SK-N-SH treated with all-trans-retinoic acid at 6 μM for 48 hours (cell line): ENCODE data around the gene LAMB1.

Source experiments
- ATAC-seq: fragments of 200-7000 bp; cut with Tn5 transposase; 3 replicates; pipeline ENCODE4 v1.9.1; 2020; ENCODE audit warnings: mild to moderate bottlenecking, moderate library complexity
- ARNTL ChIP-seq: fragments of 450-650 bp; formaldehyde crosslinking; IDR thresholded peaks from 2 replicates; pipeline ENCODE4 v1.5.0; 2020; ENCODE audit warnings: low read depth, mild to moderate bottlenecking, moderate library complexity, borderline replicate concordance
- BACH2 ChIP-seq: fragments of 250-450 bp; sonication (Bioruptor Pico); IDR thresholded peaks from 2 replicates; pipeline ENCODE4 v1.9.0; 2021; ENCODE audit warnings: mild to moderate bottlenecking, borderline replicate concordance
- CSRNP3 ChIP-seq: fragments of 250-450 bp; sonication (Bioruptor Pico); IDR thresholded peaks from 2 replicates; pipeline ENCODE4 v1.5.1; 2021; ENCODE audit warnings: mild to moderate bottlenecking, moderate library complexity
- ESRRG ChIP-seq: fragments of 250-450 bp; sonication (Bioruptor Pico); IDR thresholded peaks from 2 replicates; pipeline ENCODE4 v1.6.1; 2021; ENCODE audit warnings: mild to moderate bottlenecking
- GLIS3 ChIP-seq: fragments of 250-450 bp; sonication (Bioruptor Pico); IDR thresholded peaks from 2 replicates; pipeline ENCODE4 v1.5.0; 2020; ENCODE audit warnings: mild to moderate bottlenecking, moderate library complexity
- ISL1 ChIP-seq: fragments of 250-450 bp; sonication (Bioruptor Pico); IDR thresholded peaks from 2 replicates; pipeline ENCODE4 v2.1.2; 2022; ENCODE audit warnings: mild to moderate bottlenecking, moderate library complexity
- OSR1 ChIP-seq: fragments of 250-450 bp; sonication (Bioruptor Pico); IDR thresholded peaks from 2 replicates; pipeline ENCODE4 v1.8.0; 2022; ENCODE audit warnings: moderate library complexity, mild to moderate bottlenecking, inconsistent platforms
- PATZ1 ChIP-seq: fragments of 250-450 bp; sonication (Bioruptor Pico); IDR thresholded peaks from 2 replicates; pipeline ENCODE4 v1.8.0; 2020; ENCODE audit warnings: mild to moderate bottlenecking, moderate library complexity, borderline replicate concordance
- PPARA ChIP-seq: fragments of 250-450 bp; sonication (Bioruptor Pico); IDR thresholded peaks from 2 replicates; pipeline ENCODE4 v1.5.0; 2020; ENCODE audit warnings: mild to moderate bottlenecking, borderline replicate concordance
- RARB ChIP-seq: fragments of 250-450 bp; sonication (Bioruptor Pico); IDR thresholded peaks from 2 replicates; pipeline ENCODE4 v1.8.0; 2021; ENCODE audit warnings: mild to moderate bottlenecking, moderate library complexity
- TCF4 ChIP-seq: fragments of 250-450 bp; sonication (Bioruptor Pico); IDR thresholded peaks from 2 replicates; pipeline ENCODE4 v1.8.0; 2021; ENCODE audit warnings: mild to moderate bottlenecking, moderate library complexity, borderline replicate concordance
- ZC3H10 ChIP-seq: fragments of 250-450 bp; sonication (Bioruptor Pico); IDR thresholded peaks from 2 replicates; pipeline ENCODE4 v1.5.1; 2021; ENCODE audit warnings: mild to moderate bottlenecking, moderate library complexity
- ZFP3 ChIP-seq: fragments of 250-450 bp; sonication (Bioruptor Pico); IDR thresholded peaks from 2 replicates; pipeline ENCODE4 v1.5.0; 2020; ENCODE audit warnings: mild to moderate bottlenecking, moderate library complexity
- ZFP30 ChIP-seq: fragments of 450-650 bp; formaldehyde crosslinking; IDR thresholded peaks from 2 replicates; pipeline ENCODE4 v1.5.0; 2022; ENCODE audit warnings: mild to moderate bottlenecking, moderate library complexity
- ZNF565 ChIP-seq: fragments of 450-650 bp; formaldehyde crosslinking; conservative IDR thresholded peaks from 2 replicates; pipeline ENCODE4 v1.5.0; 2020; ENCODE audit warnings: low read depth, mild to moderate bottlenecking, moderate library complexity
- ZNF70 ChIP-seq: fragments of 450-650 bp; formaldehyde crosslinking; IDR thresholded peaks from 2 replicates; pipeline ENCODE4 v1.5.0; 2020; ENCODE audit warnings: mild to moderate bottlenecking, moderate library complexity
- ZNF8 ChIP-seq: fragments of 450-650 bp; formaldehyde crosslinking; IDR thresholded peaks from 2 replicates; pipeline ENCODE4 v1.5.0; 2020; ENCODE audit warnings: mild to moderate bottlenecking, moderate library complexity
- TF ChIP-seq, protein P1 (sequence below): fragments of 250-450 bp; sonication (Bioruptor Pico); IDR thresholded peaks from 2 replicates; pipeline ENCODE4 v1.8.0; 2021; ENCODE audit warnings: low read depth, mild to moderate bottlenecking, moderate library complexity, borderline replicate concordance
- TF ChIP-seq, protein P2 (sequence below): fragments of 250-450 bp; sonication (Bioruptor Pico); IDR thresholded peaks from 2 replicates; pipeline ENCODE4 v1.5.0; 2020; ENCODE audit warnings: mild to moderate bottlenecking, moderate library complexity
- TF ChIP-seq, protein P3 (sequence below): fragments of 250-450 bp; sonication (Bioruptor Pico); IDR thresholded peaks from 2 replicates; pipeline ENCODE4 v1.5.1; 2020; ENCODE audit warnings: low read depth, mild to moderate bottlenecking, moderate library complexity

LAMB1 gene

DNA sequence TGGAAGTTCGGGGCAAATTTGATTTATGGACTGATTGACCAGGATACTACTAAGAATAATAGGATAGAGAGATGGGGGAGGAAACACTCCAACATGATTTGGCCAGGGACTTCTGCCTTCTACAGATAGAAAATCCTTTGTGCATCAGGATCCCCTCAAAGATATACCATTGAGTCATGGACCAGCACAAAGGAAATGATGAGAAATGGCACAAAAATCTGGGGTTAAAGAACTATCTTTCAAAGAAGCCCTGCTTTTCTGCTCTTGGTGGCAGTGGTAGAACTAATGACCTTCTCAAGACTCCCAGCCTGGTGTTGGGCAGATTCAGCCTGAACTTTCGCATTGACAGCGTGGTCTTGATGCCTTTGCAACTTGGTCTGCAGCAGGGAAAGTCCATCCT lies 27.6 kb upstream of the LAMB1 start:
- TF ChIP-seq PATZ1 (no peak), RARB (CRISPR knock-in tag) (no peak), ZNF8 (no peak), ARNTL (CRISPR knock-in tag) (no peak), ZFP3 (CRISPR knock-in tag) (no peak), ZC3H10 (no peak), OSR1 (no peak)
- TF ChIP-seq, protein P1, sequence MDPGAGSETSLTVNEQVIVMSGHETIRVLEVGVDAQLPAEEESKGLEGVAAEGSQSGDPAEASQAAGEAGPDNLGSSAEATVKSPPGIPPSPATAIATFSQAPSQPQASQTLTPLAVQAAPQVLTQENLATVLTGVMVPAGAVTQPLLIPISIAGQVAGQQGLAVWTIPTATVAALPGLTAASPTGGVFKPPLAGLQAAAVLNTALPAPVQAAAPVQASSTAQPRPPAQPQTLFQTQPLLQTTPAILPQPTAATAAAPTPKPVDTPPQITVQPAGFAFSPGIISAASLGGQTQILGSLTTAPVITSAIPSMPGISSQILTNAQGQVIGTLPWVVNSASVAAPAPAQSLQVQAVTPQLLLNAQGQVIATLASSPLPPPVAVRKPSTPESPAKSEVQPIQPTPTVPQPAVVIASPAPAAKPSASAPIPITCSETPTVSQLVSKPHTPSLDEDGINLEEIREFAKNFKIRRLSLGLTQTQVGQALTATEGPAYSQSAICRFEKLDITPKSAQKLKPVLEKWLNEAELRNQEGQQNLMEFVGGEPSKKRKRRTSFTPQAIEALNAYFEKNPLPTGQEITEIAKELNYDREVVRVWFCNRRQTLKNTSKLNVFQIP (CRISPR knock-in tag): no peak
- TF ChIP-seq, protein P2, sequence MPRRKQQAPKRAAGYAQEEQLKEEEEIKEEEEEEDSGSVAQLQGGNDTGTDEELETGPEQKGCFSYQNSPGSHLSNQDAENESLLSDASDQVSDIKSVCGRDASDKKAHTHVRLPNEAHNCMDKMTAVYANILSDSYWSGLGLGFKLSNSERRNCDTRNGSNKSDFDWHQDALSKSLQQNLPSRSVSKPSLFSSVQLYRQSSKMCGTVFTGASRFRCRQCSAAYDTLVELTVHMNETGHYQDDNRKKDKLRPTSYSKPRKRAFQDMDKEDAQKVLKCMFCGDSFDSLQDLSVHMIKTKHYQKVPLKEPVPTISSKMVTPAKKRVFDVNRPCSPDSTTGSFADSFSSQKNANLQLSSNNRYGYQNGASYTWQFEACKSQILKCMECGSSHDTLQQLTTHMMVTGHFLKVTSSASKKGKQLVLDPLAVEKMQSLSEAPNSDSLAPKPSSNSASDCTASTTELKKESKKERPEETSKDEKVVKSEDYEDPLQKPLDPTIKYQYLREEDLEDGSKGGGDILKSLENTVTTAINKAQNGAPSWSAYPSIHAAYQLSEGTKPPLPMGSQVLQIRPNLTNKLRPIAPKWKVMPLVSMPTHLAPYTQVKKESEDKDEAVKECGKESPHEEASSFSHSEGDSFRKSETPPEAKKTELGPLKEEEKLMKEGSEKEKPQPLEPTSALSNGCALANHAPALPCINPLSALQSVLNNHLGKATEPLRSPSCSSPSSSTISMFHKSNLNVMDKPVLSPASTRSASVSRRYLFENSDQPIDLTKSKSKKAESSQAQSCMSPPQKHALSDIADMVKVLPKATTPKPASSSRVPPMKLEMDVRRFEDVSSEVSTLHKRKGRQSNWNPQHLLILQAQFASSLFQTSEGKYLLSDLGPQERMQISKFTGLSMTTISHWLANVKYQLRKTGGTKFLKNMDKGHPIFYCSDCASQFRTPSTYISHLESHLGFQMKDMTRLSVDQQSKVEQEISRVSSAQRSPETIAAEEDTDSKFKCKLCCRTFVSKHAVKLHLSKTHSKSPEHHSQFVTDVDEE (CRISPR knock-in tag): no peak
- TF ChIP-seq, protein P3, sequence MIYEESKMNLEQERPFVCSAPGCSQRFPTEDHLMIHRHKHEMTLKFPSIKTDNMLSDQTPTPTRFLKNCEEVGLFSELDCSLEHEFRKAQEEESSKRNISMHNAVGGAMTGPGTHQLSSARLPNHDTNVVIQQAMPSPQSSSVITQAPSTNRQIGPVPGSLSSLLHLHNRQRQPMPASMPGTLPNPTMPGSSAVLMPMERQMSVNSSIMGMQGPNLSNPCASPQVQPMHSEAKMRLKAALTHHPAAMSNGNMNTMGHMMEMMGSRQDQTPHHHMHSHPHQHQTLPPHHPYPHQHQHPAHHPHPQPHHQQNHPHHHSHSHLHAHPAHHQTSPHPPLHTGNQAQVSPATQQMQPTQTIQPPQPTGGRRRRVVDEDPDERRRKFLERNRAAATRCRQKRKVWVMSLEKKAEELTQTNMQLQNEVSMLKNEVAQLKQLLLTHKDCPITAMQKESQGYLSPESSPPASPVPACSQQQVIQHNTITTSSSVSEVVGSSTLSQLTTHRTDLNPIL (CRISPR knock-in tag): no peak
- TF ChIP-seq, all 23 proteins: peak for 0
- peak; percentile 33 for ATAC-seq

DNA sequence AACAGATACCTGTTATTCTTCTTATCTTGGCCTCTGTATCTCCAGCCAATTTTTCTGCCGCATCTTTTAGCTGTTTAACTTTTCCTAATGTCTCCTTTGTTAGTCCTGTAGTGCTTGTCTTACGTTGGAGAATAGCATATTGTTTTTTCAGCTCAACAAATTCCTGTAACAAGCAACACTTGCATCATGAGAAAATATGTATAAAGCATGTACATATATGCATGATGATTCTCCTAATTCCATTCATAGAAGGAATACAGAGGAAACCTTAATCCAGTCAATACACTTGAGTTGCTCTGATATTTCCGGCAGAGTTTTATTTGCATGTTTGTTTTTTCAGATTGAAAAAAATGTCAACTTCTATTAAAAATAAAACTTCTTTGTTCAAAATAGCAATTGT lies 26.1 kb upstream of the LAMB1 start:
- ATAC-seq: no peak

GRCh38 chr7:108028111-108028510 lies 25.1 kb upstream of the LAMB1 start:
- no peak for ATAC-seq
- TF ChIP-seq ZNF70 (CRISPR knock-in tag): no peak
- no peak for TF ChIP-seq ARNTL (CRISPR knock-in tag)
- no peak for TF ChIP-seq OSR1
- no peak for TF ChIP-seq ZFP3 (CRISPR knock-in tag)
- no peak for TF ChIP-seq ZNF8
- TF ChIP-seq PPARA (CRISPR knock-in tag): no peak
- no peak for TF ChIP-seq CSRNP3 (CRISPR knock-in tag)
- TF ChIP-seq ZNF565 (CRISPR knock-in tag): no peak
- no peak for TF ChIP-seq PATZ1
- TF ChIP-seq, protein P1 (CRISPR knock-in tag): no peak
- TF ChIP-seq, protein P2 (CRISPR knock-in tag): no peak
- no peak for TF ChIP-seq TCF4 (CRISPR knock-in tag)

More for the DNA sequence above, 26.1 kb upstream of the LAMB1 start:
- TF ChIP-seq TCF4 (CRISPR knock-in tag) (no peak), GLIS3 (CRISPR knock-in tag) (no peak), BACH2 (CRISPR knock-in tag) (no peak), ISL1 (CRISPR knock-in tag) (no peak), ZFP30 (CRISPR knock-in tag) (no peak), ZC3H10 (no peak), ESRRG (CRISPR knock-in tag) (no peak), ZNF565 (CRISPR knock-in tag) (no peak), PPARA (CRISPR knock-in tag) (no peak), RARB (CRISPR knock-in tag) (no peak), ZNF8 (no peak), OSR1 (no peak)
- TF ChIP-seq, protein P3 (CRISPR knock-in tag): no peak
